GM18868 (cell line): Measurements from ENCODE around the gene XNDC1N.
"Not testable (repeated sequence)": the region's sequence is repeated elsewhere in the genome, so short reads cannot be mapped to it uniquely, and the experiment has no call there.

Source experiments
- ATAC-seq: cut with Tn5 transposase; IDR thresholded peaks from one replicate; pipeline ENCODE4 v1.9.1; 2021; ENCODE audit warnings: mild to moderate bottlenecking, moderate library complexity; ENCODE audit not compliant: unreplicated experiment

The XNDC1N gene

GRCh38 chr11:71933141-71933933 is 4.9 kb upstream of the XNDC1N start:
- ATAC-seq: no peak

GRCh38 chr11:71931245-71931602 is 2.8 kb upstream of the XNDC1N start:
- no peak for ATAC-seq

GRCh38 chr11:71930556-71931244 is 2.3 kb upstream of the XNDC1N start:
- no peak for ATAC-seq

GRCh38 chr11:71929491-71929890 is 1.1 kb upstream of the XNDC1N start:
- ATAC-seq: no peak

- ATAC-seq: peak; percentile 75
These were observed 496 bp upstream of the XNDC1N start, which contains the start of gene RNF121 for GRCh38 chr11:71928737-71929443. Gene RNF121 (plus strand): TSS chr11:71929046. CDS start chr11:71929062, 16 bp downstream.

GRCh38 chr11:71917646-71918140 is 10.7 kb downstream of the XNDC1N start:
- ATAC-seq: no peak

- no peak for ATAC-seq
These were observed 13.7 kb downstream of the XNDC1N start for GRCh38 chr11:71914617-71915189.

GRCh38 chr11:71913756-71914526 is 14.5 kb downstream of the XNDC1N start:
- ATAC-seq: no peak

GRCh38 chr11:71911986-71912340 is 16.4 kb downstream of the XNDC1N start:
- ATAC-seq: not testable (repeated sequence)

GRCh38 chr11:71911321-71911985 is 16.9 kb downstream of the XNDC1N start:
- not testable (repeated sequence) for ATAC-seq

GRCh38 chr11:71910775-71911174 is 17.6 kb downstream of the XNDC1N start:
- not testable (repeated sequence) for ATAC-seq

- ATAC-seq: no peak
These were observed 20.2 kb downstream of the XNDC1N start for GRCh38 chr11:71908218-71908617.

- not testable (repeated sequence) for ATAC-seq
These were observed 27.3 kb downstream of the XNDC1N start for GRCh38 chr11:71901137-71901536.

GRCh38 chr11:71895961-71896360 is 32.4 kb downstream of the XNDC1N start:
- ATAC-seq: no peak

- ATAC-seq: not testable (repeated sequence)
These were observed 39.1 kb downstream of the XNDC1N start for GRCh38 chr11:71889181-71889872.

GRCh38 chr11:71888335-71889010 is 39.9 kb downstream of the XNDC1N start:
- ATAC-seq: not testable (repeated sequence)

GRCh38 chr11:71885806-71886205 is 42.6 kb downstream of the XNDC1N start:
- not testable (repeated sequence) for ATAC-seq
